ENCODE measurements around the gene CEACAM16. TPM values are rescaled to one million over a fixed set of nuclear protein-coding genes. Genes with fewer than 3 reads are reported as not detected.

CEACAM16 gene
- total RNA-seq: not detected in 3 replicates
- long read RNA-seq: 0 reads

- Mint-ChIP-seq H3K4me3 (ENCODE audit: unreplicated experiment) (no peak within 1 kb of the TSS), H3K36me3 (ENCODE audit: low read depth) (no peaks in the 10 kb centered on the region), H3K4me1 (ENCODE audit: low read depth) (no peaks in the 10 kb centered on the region), H3K27me3 (ENCODE audit: low read depth) (no peaks in the 10 kb centered on the region), H3K27ac (ENCODE audit: unreplicated experiment) (peak within 1 kb of the TSS; percentile 12), H3K9me3 (ENCODE audit: low read depth) (no peaks in the 10 kb centered on the region)
- TF ChIP-seq, protein P1, sequence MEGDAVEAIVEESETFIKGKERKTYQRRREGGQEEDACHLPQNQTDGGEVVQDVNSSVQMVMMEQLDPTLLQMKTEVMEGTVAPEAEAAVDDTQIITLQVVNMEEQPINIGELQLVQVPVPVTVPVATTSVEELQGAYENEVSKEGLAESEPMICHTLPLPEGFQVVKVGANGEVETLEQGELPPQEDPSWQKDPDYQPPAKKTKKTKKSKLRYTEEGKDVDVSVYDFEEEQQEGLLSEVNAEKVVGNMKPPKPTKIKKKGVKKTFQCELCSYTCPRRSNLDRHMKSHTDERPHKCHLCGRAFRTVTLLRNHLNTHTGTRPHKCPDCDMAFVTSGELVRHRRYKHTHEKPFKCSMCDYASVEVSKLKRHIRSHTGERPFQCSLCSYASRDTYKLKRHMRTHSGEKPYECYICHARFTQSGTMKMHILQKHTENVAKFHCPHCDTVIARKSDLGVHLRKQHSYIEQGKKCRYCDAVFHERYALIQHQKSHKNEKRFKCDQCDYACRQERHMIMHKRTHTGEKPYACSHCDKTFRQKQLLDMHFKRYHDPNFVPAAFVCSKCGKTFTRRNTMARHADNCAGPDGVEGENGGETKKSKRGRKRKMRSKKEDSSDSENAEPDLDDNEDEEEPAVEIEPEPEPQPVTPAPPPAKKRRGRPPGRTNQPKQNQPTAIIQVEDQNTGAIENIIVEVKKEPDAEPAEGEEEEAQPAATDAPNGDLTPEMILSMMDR (IDR thresholded peaks at IDR 0.05): no peak
- no peak for DNase-seq (ENCODE audit: low spot score)
Measured at GRCh38 chr19:44698492-44699201, at the start of gene CEACAM16. TSS of gene CEACAM16 (plus strand) at chr19:44699151. CDS start at chr19:44701457, 2,306 bp downstream.

GRCh38 chr19:44649578-44650145 lies 49.3 kb upstream of the CEACAM16 start:
- H3K36me3 Mint-ChIP-seq (ENCODE audit: low read depth): peaks cover 29% of the 10 kb centered on the region
- H3K9me3 Mint-ChIP-seq (ENCODE audit: low read depth): no peaks in the 10 kb centered on the region
- no peaks in the 10 kb centered on the region for H3K27me3 Mint-ChIP-seq (ENCODE audit: low read depth)
- no peak overlapping the region for H3K4me3 Mint-ChIP-seq (ENCODE audit: unreplicated experiment)
- DNase-seq (ENCODE audit: low spot score): no peak
- H3K4me1 Mint-ChIP-seq (ENCODE audit: low read depth): peaks cover 35% of the 10 kb centered on the region
- no peak overlapping the region for H3K27ac Mint-ChIP-seq (ENCODE audit: unreplicated experiment)
- TF ChIP-seq, protein P1 (IDR thresholded peaks at IDR 0.05): no peak

DNA sequence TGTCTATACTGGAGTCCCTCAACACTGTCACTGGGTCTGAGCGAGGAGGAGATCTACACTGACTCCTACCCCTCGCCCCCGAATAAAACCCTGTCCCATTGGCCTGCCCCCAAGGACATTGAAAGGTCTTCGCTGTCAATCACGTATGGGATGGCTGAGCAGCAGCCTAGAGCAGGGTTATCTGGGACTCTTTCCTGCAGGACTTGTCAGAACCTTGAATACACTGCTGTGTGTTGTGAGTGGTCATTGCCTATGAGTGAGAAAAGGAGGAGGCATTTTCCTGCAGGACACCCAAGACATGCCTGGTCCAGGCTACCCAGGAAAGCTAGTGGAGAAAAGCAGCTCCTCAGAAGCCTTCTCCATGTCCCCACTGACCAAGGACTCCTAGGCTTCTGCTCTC lies 45.6 kb upstream of the CEACAM16 start:
- DNase-seq (ENCODE audit: low spot score): no peak
- Mint-ChIP-seq H3K9me3 (ENCODE audit: low read depth) (no peaks in the 10 kb centered on the region), H3K36me3 (ENCODE audit: low read depth) (peaks cover 55% of the 10 kb centered on the region), H3K27me3 (ENCODE audit: low read depth) (no peaks in the 10 kb centered on the region), H3K4me1 (ENCODE audit: low read depth) (peaks cover 32% of the 10 kb centered on the region), H3K27ac (ENCODE audit: unreplicated experiment) (peak overlapping the region; percentile 59), H3K4me3 (ENCODE audit: unreplicated experiment) (no peak overlapping the region)
- TF ChIP-seq, protein P1 (IDR thresholded peaks at IDR 0.05): no peak

DNA sequence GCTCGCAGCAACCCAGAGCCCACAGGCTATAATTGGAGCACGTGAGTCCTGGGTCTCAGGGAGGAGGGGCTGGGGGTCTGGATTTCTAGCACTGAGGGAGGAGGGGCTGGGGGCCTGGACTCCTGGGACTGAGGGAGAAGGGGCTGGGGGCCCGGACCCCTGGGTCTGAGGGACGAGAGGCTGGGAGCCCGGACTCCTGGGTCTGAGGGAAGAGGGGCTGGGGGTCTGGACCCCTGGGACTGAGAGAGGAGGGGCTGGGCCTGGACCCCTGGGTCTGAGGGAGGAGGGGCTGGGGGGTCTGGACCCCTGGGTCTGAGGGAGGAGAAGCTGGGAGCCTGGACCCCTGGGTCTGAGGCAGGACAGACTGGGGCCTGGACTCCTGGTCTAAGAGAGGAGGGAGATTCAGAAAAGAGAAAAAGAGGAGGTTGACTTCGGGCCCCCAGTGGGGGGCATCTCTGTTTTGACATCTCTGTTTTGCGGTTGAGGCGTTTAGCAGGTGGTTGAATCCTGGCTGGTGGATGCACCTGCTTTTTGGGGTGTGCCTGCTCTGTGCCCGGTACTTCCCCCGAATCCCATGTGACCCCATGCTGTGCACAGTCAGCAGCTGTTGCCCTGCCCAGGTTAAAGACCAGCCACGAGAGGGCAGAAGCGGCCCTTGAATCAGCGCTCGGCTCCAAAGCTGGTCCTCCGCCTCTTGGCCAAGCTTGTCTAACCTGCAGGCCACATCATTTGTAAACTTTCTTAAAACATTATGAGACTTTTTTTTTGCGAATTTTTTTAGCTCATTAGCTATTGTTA lies 44.8 kb upstream of the CEACAM16 start:
- peaks cover 24% of the 10 kb centered on the region for H3K4me1 Mint-ChIP-seq (ENCODE audit: low read depth)
- peak overlapping the region; percentile 59 for H3K27ac Mint-ChIP-seq (ENCODE audit: unreplicated experiment)
- peaks cover 55% of the 10 kb centered on the region for H3K36me3 Mint-ChIP-seq (ENCODE audit: low read depth)
- no peaks in the 10 kb centered on the region for H3K9me3 Mint-ChIP-seq (ENCODE audit: low read depth)
- no peak overlapping the region for H3K4me3 Mint-ChIP-seq (ENCODE audit: unreplicated experiment)
- no peak for DNase-seq (ENCODE audit: low spot score)
- H3K27me3 Mint-ChIP-seq (ENCODE audit: low read depth): no peaks in the 10 kb centered on the region
- TF ChIP-seq, protein P1 (IDR thresholded peaks at IDR 0.05): peak; percentile 76

DNA sequence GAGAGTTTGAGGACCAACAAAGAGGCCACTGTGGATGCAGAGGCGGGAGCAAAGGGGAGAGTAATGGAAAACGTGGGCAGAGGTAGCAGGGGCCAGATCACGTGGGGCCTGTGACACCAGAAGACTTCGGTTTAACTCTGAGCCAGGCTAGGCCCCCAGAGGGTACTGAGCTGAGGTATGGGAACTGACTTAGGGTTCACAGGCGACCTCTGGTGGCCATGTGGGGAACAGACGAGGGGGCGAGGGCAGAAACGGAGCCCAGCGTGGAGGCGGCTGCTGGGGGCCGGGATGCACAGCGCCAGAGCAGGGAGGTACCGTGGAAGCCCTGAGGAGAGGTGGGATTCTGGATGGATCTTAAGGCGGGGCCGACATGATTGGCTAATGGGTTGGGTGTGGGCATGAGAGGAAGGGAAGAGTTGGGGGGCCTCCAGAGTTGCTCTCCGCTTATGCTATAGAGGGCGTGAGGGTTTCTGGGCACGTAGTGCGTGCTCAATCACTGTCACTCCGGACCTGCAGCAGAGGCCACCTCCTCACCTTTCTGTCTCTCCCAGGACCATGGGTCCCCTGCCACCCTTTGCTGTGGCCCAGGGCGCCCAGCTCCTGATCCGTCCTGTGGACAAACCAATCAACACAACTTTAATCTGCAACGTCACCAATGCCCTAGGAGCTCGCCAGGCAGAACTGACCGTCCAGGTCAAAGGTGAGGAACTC lies 41.6 kb upstream of the CEACAM16 start:
- no peaks in the 10 kb centered on the region for H3K9me3 Mint-ChIP-seq (ENCODE audit: low read depth)
- peaks cover 45% of the 10 kb centered on the region for H3K36me3 Mint-ChIP-seq (ENCODE audit: low read depth)
- TF ChIP-seq, protein P1 (IDR thresholded peaks at IDR 0.05): peak; percentile 93
- peak overlapping the region; percentile 86 for H3K27ac Mint-ChIP-seq (ENCODE audit: unreplicated experiment)
- DNase-seq (ENCODE audit: low spot score): no peak
- H3K4me3 Mint-ChIP-seq (ENCODE audit: unreplicated experiment): no peak overlapping the region
- H3K27me3 Mint-ChIP-seq (ENCODE audit: low read depth): no peaks in the 10 kb centered on the region
- H3K4me1 Mint-ChIP-seq (ENCODE audit: low read depth): peaks cover 23% of the 10 kb centered on the region
